Measurements from ENCODE around the gene FTO.
A peak's percentile ranks its signal among the peaks of the same experiment; 100 is the strongest.
"Not testable (repeated sequence)": the region's sequence is repeated elsewhere in the genome, so short reads cannot be mapped to it uniquely, and the experiment has no call there.

FTO gene

GRCh38 chr16:53872248-53873221 is 168.6 kb downstream of the FTO start:
- DNase-seq = no peak

GRCh38 chr16:53876811-53877210 is 172.9 kb downstream of the FTO start:
- DNase-seq = no peak

GRCh38 chr16:53878216-53878615 is 174.3 kb downstream of the FTO start:
- no peak for DNase-seq

- DNase-seq = no peak
Observed at GRCh38 chr16:53881371-53881770, 177.4 kb downstream of the FTO start.

- DNase-seq = no peak
Observed at GRCh38 chr16:53882310-53882709, 178.4 kb downstream of the FTO start.

GRCh38 chr16:53884748-53885147 is 180.8 kb downstream of the FTO start:
- no peak for DNase-seq

GRCh38 chr16:53886482-53887378 is 182.8 kb downstream of the FTO start:
- DNase-seq = no peak

- DNase-seq = no peak
Observed at GRCh38 chr16:53888222-53888621, 184.3 kb downstream of the FTO start.

- DNase-seq = not testable (repeated sequence)
Observed at GRCh38 chr16:53890877-53891276, 186.9 kb downstream of the FTO start.

GRCh38 chr16:53891409-53892139 is 187.6 kb downstream of the FTO start:
- DNase-seq = no peak

- peak; percentile 28 for DNase-seq
Observed at GRCh38 chr16:53892155-53892554, 188.2 kb downstream of the FTO start.

- DNase-seq = no peak
Observed at GRCh38 chr16:53893731-53894435, 189.9 kb downstream of the FTO start.

- no peak for DNase-seq
Observed at GRCh38 chr16:53894686-53895085, 190.7 kb downstream of the FTO start.

GRCh38 chr16:53895433-53895832 is 191.5 kb downstream of the FTO start:
- no peak for DNase-seq

GRCh38 chr16:53895851-53896250 is 191.9 kb downstream of the FTO start:
- DNase-seq = no peak

GRCh38 chr16:53896722-53897121 is 192.8 kb downstream of the FTO start:
- no peak for DNase-seq

- no peak for DNase-seq
Observed at GRCh38 chr16:53898993-53899392, 195.0 kb downstream of the FTO start.

GRCh38 chr16:53899431-53899830 is 195.5 kb downstream of the FTO start:
- no peak for DNase-seq

GRCh38 chr16:53900667-53901066 is 196.7 kb downstream of the FTO start:
- DNase-seq = no peak

- DNase-seq = peak; percentile 33
Observed at GRCh38 chr16:53901408-53901807, 197.5 kb downstream of the FTO start.

GRCh38 chr16:53904533-53904932 is 200.6 kb downstream of the FTO start:
- no peak for DNase-seq

- no peak for DNase-seq
Observed at GRCh38 chr16:53905028-53905427, 201.1 kb downstream of the FTO start.

All from NCI-H2029 treated with DMSO at 0.1 percent for 48 hours (cell line).